Suppressor macrophage treated with lipopolysaccharide for 4 hours (primary cell): ENCODE data around the gene TMEFF2.
A peak's percentile ranks its signal among the peaks of the same experiment; 100 is the strongest.
"Not testable (repeated sequence)": the region's sequence is repeated elsewhere in the genome, so short reads cannot be mapped to it uniquely, and the experiment has no call there.

ENCODE experiments used
- DNase-seq: peaks from one replicate; pipeline ENCODE4 v3.0.0-alpha.2; 2020

The TMEFF2 gene

DNA sequence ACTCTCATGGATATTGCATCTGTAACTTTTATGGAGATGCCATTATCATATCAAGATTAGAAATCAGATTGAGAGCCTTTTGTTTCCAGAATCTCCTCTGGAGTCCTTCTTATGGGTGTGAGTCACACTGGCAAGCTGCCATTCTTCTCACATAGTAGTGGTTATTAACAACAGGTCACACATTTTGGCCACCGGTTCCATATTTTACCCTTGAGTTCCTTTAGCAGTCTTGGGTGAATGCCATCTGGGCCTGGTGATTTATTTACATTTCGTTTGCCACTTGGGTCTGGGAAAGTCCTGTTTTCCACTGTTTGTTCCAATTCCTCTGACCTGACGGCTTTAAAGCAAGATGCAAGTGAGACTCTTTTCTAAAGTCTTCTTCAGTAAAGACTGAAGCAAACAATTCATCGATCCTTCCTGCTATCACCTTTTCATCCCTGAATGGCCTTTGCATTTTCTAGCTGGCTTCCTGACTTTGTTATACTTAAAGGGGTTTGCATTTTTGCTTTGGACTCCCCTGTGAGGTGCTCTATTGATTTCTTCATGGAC is 267.3 kb downstream of the TMEFF2 start:
- peak; percentile 24 for DNase-seq

DNA sequence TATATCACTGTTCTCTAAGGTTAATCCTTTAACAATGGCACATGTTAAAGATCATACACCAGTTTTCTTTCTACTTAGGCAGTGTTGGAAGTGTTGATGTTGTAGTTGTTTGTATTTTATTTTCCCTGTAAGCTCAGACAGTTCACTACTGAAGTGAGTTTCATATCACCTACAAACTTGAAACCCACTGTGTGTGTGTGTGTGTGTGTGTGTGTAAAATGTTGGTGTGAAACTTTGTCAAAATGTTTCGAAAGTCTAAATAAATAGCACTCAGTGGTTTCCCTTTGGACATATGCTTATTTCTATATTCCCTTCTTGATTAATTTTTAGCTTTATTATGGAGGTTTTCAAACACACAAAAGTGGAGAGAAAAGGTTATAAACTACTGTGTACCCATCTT is 268.1 kb downstream of the TMEFF2 start:
- no peak for DNase-seq

DNA sequence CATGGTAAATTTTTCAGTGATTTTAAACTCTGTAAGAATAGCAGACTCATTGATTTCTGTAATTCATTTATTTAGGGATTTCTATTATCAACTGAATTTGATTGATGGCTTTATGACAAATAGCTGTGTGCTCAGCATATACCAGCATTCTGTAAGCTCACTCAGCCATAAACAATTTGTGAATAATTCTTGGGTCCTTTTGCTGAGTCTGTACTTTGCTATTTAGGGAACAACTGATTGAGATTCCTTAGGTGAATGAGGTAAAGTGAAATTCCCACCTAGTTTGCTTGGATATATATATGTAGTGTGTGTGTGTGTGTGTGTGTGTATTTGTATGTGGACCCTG is 271.1 kb downstream of the TMEFF2 start:
- no peak for DNase-seq

DNA sequence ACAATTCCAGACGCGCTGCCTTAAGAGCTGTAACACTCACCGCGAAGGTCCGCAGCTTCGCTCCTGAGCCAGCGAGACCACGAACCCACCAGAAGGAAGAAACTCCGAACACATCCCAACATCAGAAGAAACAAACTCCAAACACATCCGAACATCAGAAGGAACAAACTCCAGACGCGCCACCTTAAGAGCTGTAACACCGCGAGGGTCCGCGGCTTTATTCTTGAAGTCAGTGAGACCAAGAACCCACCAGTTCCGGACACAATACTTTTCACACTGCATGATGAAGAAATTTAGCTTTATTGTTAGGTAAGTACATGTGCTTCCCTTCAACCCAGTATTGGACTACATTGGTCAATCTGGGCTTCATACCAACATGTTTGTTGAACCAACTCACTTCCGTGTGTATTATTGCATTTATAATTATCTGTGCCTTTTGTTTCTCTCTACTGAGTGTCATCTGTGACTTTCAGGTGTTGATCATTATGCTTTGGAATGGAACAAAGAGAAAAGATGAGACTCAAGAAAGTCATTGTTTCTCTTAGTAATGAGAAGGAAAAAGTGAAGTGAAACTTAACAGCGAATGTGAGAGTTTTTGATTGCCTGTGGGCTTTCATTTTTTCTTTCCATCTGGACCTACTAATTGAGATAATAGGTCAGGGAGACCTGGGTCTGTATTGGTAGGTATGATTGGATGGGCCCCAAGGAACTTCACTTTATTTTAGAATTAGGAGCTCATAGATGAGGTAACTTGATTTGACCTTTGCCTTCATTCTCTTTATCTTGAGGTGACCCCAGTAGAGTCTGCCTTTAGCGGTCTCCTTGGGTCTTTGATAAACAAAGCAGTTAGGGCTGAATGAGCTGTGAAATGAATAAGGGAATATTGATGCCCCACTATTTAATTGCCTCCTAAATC is 271.7 kb downstream of the TMEFF2 start:
- DNase-seq, result peak; percentile 51

DNA sequence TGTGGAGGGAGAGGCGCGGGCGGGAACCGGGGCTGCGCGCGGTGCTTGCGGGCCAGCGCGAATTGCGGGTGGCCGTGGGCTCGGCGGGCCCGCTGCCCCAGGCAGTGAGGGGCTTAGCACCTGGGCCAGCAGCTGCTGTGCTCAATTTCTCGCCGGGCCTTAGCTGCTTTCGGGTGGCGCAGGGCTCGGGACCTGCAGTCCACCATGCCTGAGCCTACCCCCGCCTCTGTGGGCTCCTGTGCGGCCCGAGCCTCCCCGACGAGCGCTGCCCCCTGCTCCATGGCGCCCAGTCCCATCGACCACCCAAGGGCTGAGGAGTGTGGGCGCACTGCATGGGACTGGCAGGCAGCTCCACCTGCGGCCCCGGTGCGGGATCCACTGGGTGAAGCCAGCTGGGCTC is 273.1 kb downstream of the TMEFF2 start:
- DNase-seq, result not testable (repeated sequence)

DNA sequence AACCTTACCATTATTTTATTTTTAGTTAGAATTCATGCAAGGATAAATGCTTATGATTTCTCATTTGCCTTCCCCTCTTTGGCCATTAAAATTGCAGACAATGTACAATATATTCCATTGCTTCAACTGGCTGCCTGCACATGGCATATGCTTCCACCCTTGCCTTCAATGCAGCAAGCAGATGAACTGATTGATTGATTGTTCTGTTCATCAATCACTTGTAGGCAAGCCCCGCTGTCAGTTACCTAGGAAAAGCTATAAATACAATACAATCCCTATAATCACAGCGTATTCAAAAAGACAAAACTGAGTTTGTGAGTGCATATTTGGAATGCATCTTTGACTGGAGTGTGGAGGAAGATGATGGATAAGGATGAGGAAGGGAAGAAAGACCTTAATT is 274.2 kb downstream of the TMEFF2 start:
- no peak for DNase-seq

DNA sequence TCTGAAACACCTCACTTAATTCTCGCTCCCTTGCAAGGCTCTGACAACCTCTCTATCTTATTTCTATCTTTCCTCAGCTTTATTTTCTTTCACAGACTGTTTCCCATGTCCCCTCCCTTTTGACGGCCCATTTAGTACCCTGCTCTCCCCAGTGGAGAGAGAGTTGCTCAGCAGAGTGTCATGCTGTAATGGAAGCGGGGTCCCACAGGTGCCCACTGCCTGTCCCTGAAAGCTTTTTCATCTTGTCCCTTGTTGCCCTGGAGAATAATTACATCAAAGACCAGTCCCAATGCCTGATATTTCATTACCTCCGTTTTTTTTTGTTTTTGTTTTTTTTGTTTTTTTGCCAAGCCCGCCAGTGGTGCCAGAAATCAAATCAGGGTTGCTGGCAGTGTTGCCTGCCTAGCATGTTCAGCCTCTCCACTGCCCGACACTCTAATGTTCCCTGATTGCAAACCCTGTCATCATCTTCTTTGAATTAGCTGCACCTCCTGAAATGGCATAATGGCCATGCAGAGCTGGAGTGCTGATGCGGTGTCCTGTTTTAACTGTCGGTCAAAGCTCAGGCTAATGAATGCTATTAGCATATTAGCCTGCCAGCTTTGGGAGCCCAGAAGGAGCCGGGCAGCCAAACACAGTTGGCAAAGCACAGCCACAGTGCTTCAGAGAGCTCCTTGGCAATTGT is 276.6 kb downstream of the TMEFF2 start:
- DNase-seq, result no peak

DNA sequence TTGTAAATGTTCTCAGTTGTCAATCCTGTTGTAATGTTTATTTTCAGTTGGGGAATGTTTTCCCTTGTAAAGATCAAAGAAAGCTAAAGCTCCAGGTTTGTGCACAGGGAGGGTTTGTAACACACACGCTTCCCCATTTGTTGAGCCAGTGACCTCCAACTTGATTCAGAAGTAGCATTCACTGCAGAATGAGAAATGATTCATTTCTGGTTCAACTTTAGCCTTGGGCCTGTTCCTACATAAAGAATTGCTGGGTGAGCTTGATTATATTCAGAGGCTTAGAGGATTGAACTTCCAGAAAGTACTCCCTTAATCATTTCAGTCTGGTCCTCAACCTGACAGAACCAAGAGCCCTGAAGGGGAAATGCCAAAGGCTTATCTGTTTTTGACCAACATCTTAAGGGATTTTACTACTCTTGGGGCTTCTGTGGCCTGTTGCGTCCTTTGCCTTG is 277.3 kb downstream of the TMEFF2 start:
- DNase-seq, result no peak

DNA sequence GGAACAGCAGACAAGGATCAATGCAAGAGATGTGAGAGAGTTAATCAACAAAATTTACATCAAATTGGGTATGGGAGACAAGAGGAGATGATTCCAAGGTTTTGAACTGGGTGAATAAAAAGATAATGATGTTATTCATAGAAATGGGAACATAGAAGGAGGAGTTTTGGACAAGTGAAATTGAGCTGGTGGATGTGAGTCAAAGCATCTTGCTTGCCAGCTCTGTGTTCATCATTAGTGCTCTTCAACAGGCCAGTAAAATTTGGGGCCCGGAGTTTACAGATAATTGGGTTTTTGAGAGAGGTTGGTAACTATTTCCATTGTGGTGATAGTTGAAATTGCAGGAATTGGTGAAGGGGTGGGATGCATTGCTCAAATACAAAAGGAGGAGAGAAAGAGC is 277.9 kb downstream of the TMEFF2 start:
- DNase-seq, result no peak

DNA sequence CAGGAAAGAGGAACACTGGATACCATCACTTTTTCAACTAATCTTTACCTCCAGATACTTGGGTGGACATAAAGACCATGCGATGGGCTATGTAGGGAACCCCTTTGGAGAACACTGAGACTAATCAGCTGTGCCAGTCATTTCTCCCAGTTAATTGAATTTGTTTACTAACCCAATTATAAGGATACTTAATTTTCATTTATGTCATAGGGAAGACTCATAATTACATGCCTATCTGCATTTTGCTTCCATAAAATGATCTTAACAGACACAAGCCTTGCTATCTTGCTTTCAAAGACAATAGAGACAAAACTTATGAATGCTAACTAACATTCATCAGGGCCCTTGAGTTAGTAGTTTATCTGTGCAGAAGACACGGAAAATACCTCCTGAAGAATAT is 279.0 kb downstream of the TMEFF2 start:
- DNase-seq, result no peak

DNA sequence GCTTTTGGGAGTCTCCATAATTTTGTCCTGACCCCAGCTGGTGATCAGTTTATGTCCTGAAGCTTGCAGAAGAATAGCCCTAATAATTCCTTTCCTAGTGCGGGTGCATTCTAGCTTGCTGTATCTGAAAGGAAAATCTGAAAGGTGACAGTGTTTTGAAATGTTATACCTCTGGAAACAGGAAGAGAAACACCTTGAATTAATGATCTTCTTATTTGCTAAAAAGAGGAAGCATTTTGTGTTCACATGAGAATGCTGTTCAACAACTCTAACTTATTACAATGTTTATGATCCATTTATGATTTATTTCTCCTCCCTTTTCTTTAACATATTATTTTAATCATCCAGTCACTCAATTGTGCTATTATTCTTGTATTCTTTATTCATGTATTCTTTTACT is 280.9 kb downstream of the TMEFF2 start:
- no peak for DNase-seq

DNA sequence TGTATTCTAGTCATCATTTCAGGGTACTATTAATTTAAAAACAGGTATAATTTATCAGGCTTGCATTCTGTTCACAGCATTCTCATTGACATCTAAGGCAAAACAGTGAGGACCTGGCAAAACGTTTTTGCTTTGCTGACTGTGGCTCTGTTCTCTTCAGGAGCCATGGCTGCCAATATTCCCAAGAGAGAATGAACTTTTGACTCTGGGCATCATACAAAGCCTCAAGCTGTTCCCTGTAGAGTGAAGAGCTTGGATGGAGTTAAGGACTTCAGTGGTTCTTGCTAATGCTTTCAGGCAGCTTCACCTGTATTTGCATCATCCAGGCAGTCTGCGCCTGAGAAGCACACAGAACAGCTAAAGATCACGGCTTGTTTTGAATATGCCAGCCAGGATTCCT is 282.0 kb downstream of the TMEFF2 start:
- DNase-seq, result no peak

DNA sequence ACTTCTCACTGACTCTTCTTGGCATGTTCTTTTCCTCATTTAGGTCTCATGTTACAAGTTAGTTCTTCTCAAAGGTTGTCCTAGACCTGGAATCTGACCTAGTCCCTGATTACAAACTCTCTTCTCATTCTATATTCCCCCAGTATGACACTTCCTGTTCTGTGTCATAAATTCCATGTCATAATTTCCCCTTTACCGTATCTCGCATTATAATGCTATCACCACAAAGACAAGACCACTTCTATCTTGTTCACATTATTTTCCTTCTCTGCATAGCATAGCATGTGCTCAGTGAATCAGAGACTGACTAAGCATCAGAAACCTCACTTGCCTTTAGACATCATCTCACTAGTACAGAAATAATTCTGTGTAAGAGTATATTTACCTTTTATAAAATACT is 284.2 kb downstream of the TMEFF2 start:
- DNase-seq, result peak; percentile 67

DNA sequence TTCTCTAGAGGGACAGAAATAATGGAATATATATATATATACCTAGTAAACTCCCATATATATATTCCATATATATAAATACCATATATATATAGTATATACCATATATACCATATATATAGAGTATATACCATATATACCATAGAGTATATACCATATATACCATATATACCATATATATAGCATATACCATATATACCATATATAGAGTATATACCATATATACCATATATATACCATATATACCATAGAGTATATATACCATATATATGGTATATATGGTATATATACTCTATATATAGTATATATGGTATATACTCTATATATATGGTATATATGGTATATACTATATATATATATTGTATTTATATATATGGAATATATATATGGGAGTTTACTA is 285.9 kb downstream of the TMEFF2 start:
- no peak for DNase-seq

DNA sequence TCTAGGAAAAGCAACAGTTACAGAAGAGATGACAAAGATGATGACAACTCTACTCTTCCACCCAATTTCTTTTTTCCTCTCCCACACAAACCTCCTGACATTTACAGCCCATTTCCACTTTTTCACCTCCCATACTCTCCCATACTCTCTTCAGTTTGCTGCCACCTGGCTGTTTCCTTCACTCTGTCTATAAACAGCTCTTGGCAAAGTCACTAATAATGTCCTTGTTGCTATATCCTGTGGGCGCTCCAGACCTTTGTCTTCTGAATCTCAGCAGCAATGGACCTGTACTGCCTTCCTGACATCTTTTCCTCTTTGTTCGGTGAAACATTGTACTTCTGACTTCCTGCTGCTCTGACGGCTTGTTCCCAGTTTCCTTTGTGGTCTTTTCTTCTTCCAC is 287.2 kb downstream of the TMEFF2 start:
- DNase-seq, result no peak

DNA sequence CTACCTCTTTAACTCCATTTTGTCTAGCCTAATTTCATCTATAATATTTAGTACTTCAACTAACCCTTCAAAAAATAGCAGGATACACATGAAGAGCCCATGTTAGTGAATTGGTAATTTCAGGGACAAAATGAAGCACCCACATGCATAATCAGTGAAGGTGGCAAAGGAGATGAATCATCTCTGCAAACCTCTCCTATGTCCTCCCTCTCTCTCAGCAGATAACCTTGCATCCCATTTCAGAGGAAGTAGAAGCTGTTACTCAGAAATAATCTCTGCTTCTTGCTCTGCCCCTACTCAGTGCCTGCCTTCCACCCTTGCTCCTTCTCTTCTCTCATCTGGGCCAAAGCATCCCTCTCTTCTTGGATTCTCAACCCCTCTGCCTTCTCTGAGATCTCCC is 287.6 kb downstream of the TMEFF2 start:
- no peak for DNase-seq

DNA sequence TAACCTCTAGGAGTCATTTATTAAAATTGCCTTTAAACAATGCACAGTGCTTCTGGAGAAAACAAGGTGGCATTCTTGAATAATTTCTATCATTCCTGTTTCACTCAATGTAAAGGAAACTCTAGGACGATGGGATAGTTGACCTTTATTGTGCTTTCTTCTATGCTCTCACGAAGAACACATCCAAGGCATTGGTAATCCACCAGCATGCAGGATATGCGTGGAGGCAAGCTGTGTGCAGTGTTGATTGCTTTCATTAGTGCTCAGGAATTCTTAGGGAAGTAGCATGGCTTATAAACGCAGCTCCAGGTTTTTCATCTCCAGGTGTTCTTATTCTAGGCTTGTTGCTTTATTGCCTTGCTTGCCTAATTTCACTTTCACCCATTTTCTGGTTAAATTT is 289.4 kb downstream of the TMEFF2 start:
- DNase-seq, result no peak

DNA sequence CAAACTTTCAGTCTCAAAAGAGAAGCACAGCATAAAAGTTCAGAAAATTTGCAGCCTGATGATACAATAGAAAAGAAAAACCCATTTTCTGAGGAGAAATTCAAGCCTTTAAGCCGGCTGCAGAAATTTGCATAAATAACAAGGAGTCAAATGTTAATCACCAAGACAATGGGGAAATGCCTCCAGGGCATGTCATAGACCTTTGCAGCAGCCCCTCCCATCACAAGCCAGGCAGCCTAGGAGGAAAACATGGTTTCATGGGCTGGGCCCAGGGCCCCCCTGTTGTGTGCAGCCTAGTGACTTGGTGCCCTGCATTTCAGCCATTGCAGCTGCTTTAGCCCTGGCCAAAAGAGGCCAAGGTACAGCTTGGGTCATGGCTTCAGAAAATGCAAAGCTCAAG is 293.7 kb downstream of the TMEFF2 start:
- no peak for DNase-seq

DNA sequence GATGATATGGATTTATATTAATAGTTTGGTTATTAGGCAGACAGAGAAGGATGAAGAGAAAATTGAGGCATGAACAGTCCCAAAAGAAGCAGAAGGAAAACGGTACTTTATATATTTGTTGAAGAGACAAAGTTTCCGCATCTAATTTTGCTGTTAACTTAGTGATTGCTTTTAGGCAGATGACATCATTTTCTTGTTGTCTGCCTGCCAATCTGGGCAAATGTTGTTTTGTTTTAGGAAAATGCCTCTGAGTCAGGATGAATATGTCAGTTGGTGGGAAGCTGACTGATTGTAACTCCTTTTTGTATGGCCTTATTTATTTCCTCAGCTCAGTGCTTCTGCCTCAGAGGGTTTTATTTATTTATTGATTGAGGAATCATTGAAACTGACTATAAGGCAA is 295.3 kb downstream of the TMEFF2 start:
- peak; percentile 13 for DNase-seq
